H1 (cell line): ENCODE data around the gene RELA. TPM values are rescaled to one million over a fixed set of nuclear protein-coding genes. Genes with fewer than 3 reads are reported as not detected.
A peak's percentile ranks its signal among the peaks of the same experiment; 100 is the strongest.

Source experiments
- CTCF ChIA-PET: fragments of 300-600 bp; sonication (Branson Sonifier 250); formaldehyde crosslinking; loops from one replicate; lab custom pipeline; 2021; ENCODE audit not compliant: partially characterized antibody; lab: Charles Lee
- POLR2A ChIA-PET: fragments of 300-600 bp; sonication (Branson Sonifier 250); formaldehyde crosslinking; loops from one replicate; lab custom pipeline; 2021; ENCODE audit warnings: inconsistent platforms; ENCODE audit not compliant: partially characterized antibody; lab: Charles Lee
- DNase-seq, 2 experiments: peaks; one replicate each; pipeline versions ENCODE4 v3.0.0 to v3.0.0-alpha.2; 2010 to 2022; ENCODE audit warnings: low spot score in 2 of 2, low read depth in 1 of 2, mixed read lengths in 1 of 2
- FAIRE-seq: peaks from 2 replicates; lab custom pipeline; 2011; peaks lifted over from hg19 to GRCh38; lab: Jason Lieb, UNC
- H2AFZ ChIP-seq: 2 replicates; pipeline ENCODE4 v1.8.1; 2012; ENCODE audit warnings: low read length, inconsistent platforms
- H2AK5ac ChIP-seq: 2 replicates; pipeline ENCODE4 v1.6.1; 2013; ENCODE audit warnings: low read depth, low read length
- H2BK120ac ChIP-seq: replicated peaks from 2 replicates; pipeline ENCODE3; 2013; ENCODE audit warnings: low read depth, low read length, inconsistent platforms
- H2BK12ac ChIP-seq: 2 replicates; pipeline ENCODE4 v1.6.1; 2013; ENCODE audit warnings: low read depth, low read length
- H2BK15ac ChIP-seq: 2 replicates; pipeline ENCODE4 v1.6.1; 2013; ENCODE audit warnings: low read length
- H2BK20ac ChIP-seq: 2 replicates; pipeline ENCODE4 v1.6.1; 2013; ENCODE audit warnings: low read length
- H2BK5ac ChIP-seq: 2 replicates; pipeline ENCODE4 v1.6.1; 2013; ENCODE audit warnings: low read depth, low read length
- H3K14ac ChIP-seq: 2 replicates; pipeline ENCODE4 v1.6.1; 2013; ENCODE audit warnings: inconsistent platforms; ENCODE audit not compliant: insufficient read length
- H3K18ac ChIP-seq: 2 replicates; pipeline ENCODE4 v1.6.1; 2013; ENCODE audit warnings: low read length; ENCODE audit errors: extremely low read depth
- H3K23ac ChIP-seq: 2 replicates; pipeline ENCODE4 v1.6.1; 2013; ENCODE audit warnings: inconsistent platforms; ENCODE audit not compliant: insufficient read length
- H3K23me2 ChIP-seq: 2 replicates; pipeline ENCODE4 v1.6.1; 2013; ENCODE audit warnings: low read depth, low read length
- H3K27ac ChIP-seq: 2 replicates; pipeline ENCODE4 v1.6.1; 2011; ENCODE audit warnings: low read depth, low read length, inconsistent platforms
- H3K27me3 ChIP-seq, 4 experiments: replicated peaks in 1 of 4; 1 replicate in 1 of 4; 2 replicates in 3 of 4; pipeline versions ENCODE4 v1.6.1 to v1.8.1; 2011 to 2013; ENCODE audit warnings: low read length in 3 of 4, mild to moderate bottlenecking in 3 of 4, inconsistent platforms in 2 of 4, mixed read lengths in 2 of 4, moderate library complexity in 1 of 4; ENCODE audit not compliant: control insufficient read depth in 3 of 4, insufficient read depth in 3 of 4; ENCODE audit errors: extremely low read depth in 1 of 4
- H3K36me3 ChIP-seq, 4 experiments: 2 replicates each; pipeline versions ENCODE4 v1.6.1 to v1.8.1; 2011 to 2013; ENCODE audit warnings: mild to moderate bottlenecking in 4 of 4, low read length in 3 of 4, moderate library complexity in 2 of 4, control low read depth in 1 of 4, inconsistent platforms in 1 of 4; ENCODE audit not compliant: insufficient read depth in 4 of 4, control insufficient read depth in 2 of 4
- H3K4ac ChIP-seq: replicated peaks from 2 replicates; pipeline ENCODE3; 2013; ENCODE audit warnings: low read length, low read depth, mixed read lengths, inconsistent platforms; ENCODE audit not compliant: insufficient read length
- H3K4me1 ChIP-seq, 4 experiments: replicated peaks in 1 of 4; 1 replicate in 1 of 4; 2 replicates in 3 of 4; pipeline versions ENCODE4 v1.6.1 to v1.8.1; 2011 to 2013; ENCODE audit warnings: low read length in 3 of 4, inconsistent platforms in 2 of 4, mixed read lengths in 1 of 4; ENCODE audit not compliant: insufficient read depth in 4 of 4, control insufficient read depth in 3 of 4
- H3K4me2 ChIP-seq, 2 experiments: 2 replicates each; pipeline versions ENCODE4 v1.6.1 to v1.8.1; 2011 to 2013; ENCODE audit warnings: low read depth in 2 of 2, low read length in 2 of 2, control low read depth in 1 of 2, inconsistent platforms in 1 of 2, mild to moderate bottlenecking in 1 of 2; ENCODE audit not compliant: insufficient read depth in 1 of 2
- H3K4me3 ChIP-seq, 4 experiments: fragments of 200-600, 300-600 bp in 1 of 4; sonication (generic), shearing (Covaris generic), sonication (Bioruptor Twin) in 1 of 4; 2 replicates each; pipeline versions ENCODE4 v1.5.1 to v1.8.1; 2011 to 2016; ENCODE audit warnings: low read length in 4 of 4, low read depth in 3 of 4, control low read depth in 2 of 4, inconsistent platforms in 2 of 4, mild to moderate bottlenecking in 2 of 4, mixed read lengths in 1 of 4, moderate library complexity in 1 of 4; ENCODE audit not compliant: insufficient read depth in 2 of 4; ENCODE audit errors: extremely low read depth in 1 of 4
- H3K56ac ChIP-seq: replicated peaks from 2 replicates; pipeline ENCODE3; 2013; ENCODE audit warnings: low read depth, mild to moderate bottlenecking, mixed read lengths, low read length, inconsistent platforms; ENCODE audit not compliant: insufficient read length
- H3K79me1 ChIP-seq: 2 replicates; pipeline ENCODE4 v1.6.1; 2013; ENCODE audit warnings: low read depth, low read length, control low read depth
- H3K79me2 ChIP-seq, 2 experiments: 2 replicates each; pipeline versions ENCODE4 v1.6.1 to v1.8.1; 2012 to 2013; ENCODE audit warnings: low read length in 2 of 2, mild to moderate bottlenecking in 2 of 2, inconsistent platforms in 1 of 2; ENCODE audit not compliant: insufficient read depth in 2 of 2, control insufficient read depth in 1 of 2
- H3K9ac ChIP-seq, 4 experiments: replicated peaks in 1 of 4; 1 replicate in 1 of 4; 2 replicates in 3 of 4; pipeline versions ENCODE4 v1.6.1 to v1.8.1; 2011 to 2013; ENCODE audit warnings: low read depth in 3 of 4, low read length in 3 of 4, control low read depth in 2 of 4, mild to moderate bottlenecking in 2 of 4, moderate library complexity in 2 of 4, inconsistent platforms in 1 of 4; ENCODE audit errors: extremely low read depth in 1 of 4
- H3K9me3 ChIP-seq, 2 experiments: 2 replicates each; pipeline versions ENCODE4 v1.6.1 to v1.8.1; 2012 to 2013; ENCODE audit warnings: mild to moderate bottlenecking in 2 of 2, moderate library complexity in 2 of 2, control low read depth in 1 of 2, inconsistent platforms in 1 of 2, low read depth in 1 of 2, low read length in 1 of 2, mixed read lengths in 1 of 2; ENCODE audit not compliant: insufficient read depth in 2 of 2
- H4K20me1 ChIP-seq, 2 experiments: replicated peaks in 1 of 2; 2 replicates each; pipeline versions ENCODE3 to v1.8.1; 2011 to 2013; ENCODE audit warnings: inconsistent platforms in 2 of 2, low read length in 2 of 2, mild to moderate bottlenecking in 1 of 2; ENCODE audit not compliant: insufficient read depth in 2 of 2, control insufficient read depth in 1 of 2
- H4K5ac ChIP-seq: 2 replicates; pipeline ENCODE4 v1.6.1; 2013; ENCODE audit warnings: low read length, low read depth, mixed read lengths, inconsistent platforms; ENCODE audit not compliant: insufficient read length
- H4K8ac ChIP-seq: 2 replicates; pipeline ENCODE4 v1.8.0; 2013; ENCODE audit warnings: mild to moderate bottlenecking, moderate library complexity, low read length, inconsistent platforms; ENCODE audit not compliant: insufficient read depth; ENCODE audit errors: extremely low read depth
- H4K91ac ChIP-seq: replicated peaks from 2 replicates; pipeline ENCODE3; 2013; ENCODE audit warnings: low read length, mixed read lengths, inconsistent platforms; ENCODE audit not compliant: insufficient read length
- GTF2F1 ChIP-seq: IDR thresholded peaks from 2 replicates; pipeline ENCODE4 v1.6.1; 2012; ENCODE audit warnings: low read depth, low read length, improper control_type of control experiment, borderline replicate concordance
- RBBP5 ChIP-seq: IDR thresholded peaks from 2 replicates; pipeline ENCODE4 v1.7.1; 2012; ENCODE audit warnings: low read depth, mild to moderate bottlenecking, inconsistent platforms, low read length, moderate library complexity, borderline replicate concordance
- RNF2 ChIP-seq: fragments of 200-900, 300-1000 bp; sonication (generic); IDR thresholded peaks from 2 replicates; pipeline ENCODE4 v1.7.1; 2016; ENCODE audit warnings: borderline replicate concordance, low read depth, mild to moderate bottlenecking, antibody characterized with exemption, low read length; ENCODE audit not compliant: poor library complexity, severe bottlenecking; ENCODE audit errors: missing control alignments
- SP2 ChIP-seq: IDR thresholded peaks from 2 replicates; pipeline ENCODE4 v1.6.1; 2012; ENCODE audit warnings: mild to moderate bottlenecking, low read length, inconsistent platforms
- TAF1 ChIP-seq: IDR thresholded peaks from 2 replicates; pipeline ENCODE4 v1.6.1; 2011; ENCODE audit warnings: mild to moderate bottlenecking, low read depth, low read length
- ZNF274 ChIP-seq: IDR thresholded peaks from 2 replicates; pipeline ENCODE4 v1.7.0; 2012; ENCODE audit warnings: low read length, borderline replicate concordance; ENCODE audit errors: extremely low read depth
- WGBS, 2 experiments: shearing (Covaris generic) in 1 of 2; methylation state at CpG; one replicate each; pipeline versions ENCODE4 v1.1.6 to v1.1.7; 2013 to 2015; ENCODE audit warnings: low lambda C conversion rate in 2 of 2, mixed read lengths in 2 of 2, inconsistent platforms in 1 of 2, low coverage in 1 of 2, missing lambda C conversion rate in 1 of 2; ENCODE audit not compliant: insufficient replicate concordance in 2 of 2, insufficient coverage in 1 of 2, insufficient read length in 1 of 2; ENCODE audit errors: extremely low coverage in 1 of 2, missing lambda C conversion rate in 1 of 2; 5-methylcytosine and 5-hydroxymethylcytosine counted together
- polyA plus RNA-seq, 7 experiments: library from polyadenylated mRNA; depleted of rRNA in 3 of 7; stranded (reverse) in 5 of 7; unstranded in 2 of 7; fragments of >200 nt in 5 of 7; fragments of 200-250 nt in 2 of 7; gene quantifications; 1 replicate in 5 of 7; 2 replicates in 1 of 7; 4 replicates in 1 of 7; pipeline versions ENCODE4 v1.2.1 to v1.2.3, GENCODE V29; 2011 to 2013; ENCODE audit warnings: missing spikeins in 2 of 7, mixed read lengths in 2 of 7
- total RNA-seq: library from RNA; stranded (reverse); fragmentation: NEBNext Ultra II Directional; extraction: Animal tissue kit (Norgen Biotek cat#: 25700); gene quantifications from 2 replicates; pipeline ENCODE4 v1.2.1, GENCODE V29; 2021

The RELA gene
- total and polyA plus RNA-seq, 2 of the 8 experiments (the other 6 are each of a cell fraction or from before 2014, with no cell fraction given), result 21.9 to 27.5 TPM

DNA sequence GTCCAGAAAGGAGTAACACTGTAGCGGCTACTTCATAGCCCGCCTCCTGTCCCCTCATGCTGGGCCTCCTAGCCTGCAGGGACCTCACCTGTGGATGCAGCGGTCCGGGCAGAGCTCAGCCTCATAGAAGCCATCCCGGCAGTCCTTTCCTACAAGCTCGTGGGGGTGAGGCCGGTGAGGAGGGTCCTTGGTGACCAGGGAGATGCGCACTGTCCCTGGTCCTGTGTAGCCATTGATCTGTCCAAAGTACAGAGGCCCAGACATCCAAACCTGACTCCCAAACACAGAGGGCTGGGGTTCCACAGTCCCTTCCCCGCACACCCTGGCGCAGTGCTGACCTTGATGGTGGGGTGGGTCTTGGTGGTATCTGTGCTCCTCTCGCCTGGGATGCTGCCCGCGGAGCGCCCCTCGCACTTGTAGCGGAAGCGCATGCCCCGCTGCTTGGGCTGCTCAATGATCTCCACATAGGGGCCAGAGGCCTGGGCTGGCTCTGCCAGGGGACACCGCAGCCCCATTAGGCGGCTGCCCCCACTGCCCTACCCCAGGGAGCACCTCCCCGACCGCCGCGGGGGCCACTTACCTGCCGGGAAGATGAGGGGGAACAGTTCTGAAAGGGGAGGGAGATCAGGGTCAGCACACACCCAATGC lies 993 bp downstream of the RELA start:
- Histone ChIP-seq H2BK5ac (0 out of 2 replicates have a peak overlapping the region, but pooled peaks have one; percentile 16), H4K8ac (no peak overlapping the region; the same call in 1 of the 2 replicates), H3K9ac (peak overlapping the region in 2 of 4 experiments; percentile 58 to 72; a peak in 3 of 7 replicates), H3K27me3 (no peaks in the 10 kb centered on the region), H3K4ac (no peak overlapping the region), H3K79me1 (peaks cover 3% of the 10 kb centered on the region; the same call in 1 of the 2 replicates), H4K20me1 (peaks cover 0 to 6% of the 10 kb centered on the region in 2 experiments), H3K4me2 (peak overlapping the region; percentile 68 to 88), H2BK15ac (no peak overlapping the region), H3K36me3 (peaks cover 24 to 37% (median 31%) of the 10 kb centered on the region in 4 experiments), H3K23me2 (peaks cover 11% of the 10 kb centered on the region; the same call in 1 of the 2 replicates), H3K23ac (no peak overlapping the region), H3K56ac (no peak overlapping the region), H4K91ac (peak overlapping the region; percentile 4), H2BK120ac (no peak overlapping the region), H2BK12ac (no peak overlapping the region), H3K27ac (no peak overlapping the region), H3K14ac (no peak overlapping the region)
- no peak for FAIRE-seq
- WGBS, 2 experiments, result 81% methylated on average over 21 of the region's 25 CpGs; no CpG with 5 or more reads in 1 of the 2 experiments
- POLR2A ChIA-PET, result interaction anchor here (1.1 to 8.9 kb wide), 7 partner anchors 8 to 197 kb away, joined by 3 to 58 read pairs (median 5); partner anchors contain the start of genes CFL1 and KAT5
- no peak for TF ChIP-seq ZNF274
- no peak for TF ChIP-seq RNF2
- no peak for TF ChIP-seq SP2
- no peak for TF ChIP-seq GTF2F1
- no peak for TF ChIP-seq RBBP5
- no peak for TF ChIP-seq TAF1
- TF ChIP-seq, all 59 proteins: peak for 0
- Histone ChIP-seq H3K4me1 (peaks cover 0 to 5% (median 2%) of the 10 kb centered on the region in 4 experiments; a peak in 4 of 7 replicates), H4K5ac (no peak overlapping the region), H3K79me2 (peaks cover 0 to 15% of the 10 kb centered on the region in 2 experiments; a peak in 1 of 4 replicates), H2AFZ (no peak overlapping the region), H3K9me3 (no peaks in the 10 kb centered on the region), H2AK5ac (no peak overlapping the region), H2BK20ac (no peak overlapping the region), H3K18ac (no peak overlapping the region), H3K4me3 (peak overlapping the region; percentile 63 to 85 (median 81))
- CTCF ChIA-PET, result interaction anchor here (1.0 to 2.7 kb wide), 5 partner anchors 8 to 348 kb away, joined by 3 to 10 read pairs (median 5); partner anchors contain the start of gene SIPA1
- DNase-seq, result no peak
